Thyroid gland (tissue), 4 donors: ENCODE data around the gene KLF13. TPM values are rescaled to one million over a fixed set of nuclear protein-coding genes. Genes with fewer than 3 reads are reported as not detected.

Source experiments
- DNase-seq, 2 donors: peaks; one replicate each; pipeline ENCODE4 v3.0.0-alpha.2; 2019
- H3K27ac ChIP-seq, 3 donors: fragments of 200-600 bp; sonication (generic); 1 replicate in 2 of 3; 2 replicates in 1 of 3; pipeline ENCODE4 v1.5.1; 2016 to 2019; ENCODE audit warnings: mild to moderate bottlenecking in 1 of 3, moderate library complexity in 1 of 3
- H3K27me3 ChIP-seq: fragments of 200-600 bp; sonication (generic); one replicate; pipeline ENCODE4 v1.5.1; 2019
- H3K36me3 ChIP-seq, 2 donors: fragments of 200-600 bp; sonication (generic); one replicate each; pipeline ENCODE4 v1.5.1; 2016 to 2019
- H3K4me1 ChIP-seq, 2 donors: fragments of 200-600 bp; sonication (generic); one replicate each; pipeline ENCODE4 v1.5.1; 2017 to 2019
- H3K4me3 ChIP-seq, 3 donors: fragments of 200-600 bp; sonication (generic); replicated peaks in 1 of 3; 1 replicate in 2 of 3; 2 replicates in 1 of 3; pipeline ENCODE4 v1.5.1; 2016; ENCODE audit warnings: mild to moderate bottlenecking in 1 of 3
- H3K9me3 ChIP-seq: fragments of 200-600 bp; sonication (generic); one replicate; pipeline ENCODE4 v1.5.1; 2017
- CTCF ChIP-seq, 6 experiments: fragments of 200-600 bp in 3 of 6; fragments of 450-650 bp in 3 of 6; sonication (generic) in 3 of 6; IDR thresholded peaks; one replicate each; pipeline ENCODE4 v1.5.1; 2016 to 2019; ENCODE audit warnings: antibody characterized with exemption in 6 of 6, mild to moderate bottlenecking in 2 of 6, inconsistent platforms in 1 of 6, moderate library complexity in 1 of 6
- POLR2A ChIP-seq, 2 donors: fragments of 450-650 bp; IDR thresholded peaks; one replicate each; pipeline ENCODE4 v1.6.1; 2017; ENCODE audit warnings: antibody characterized with exemption in 2 of 2, mild to moderate bottlenecking in 2 of 2, moderate library complexity in 1 of 2
- WGBS, 2 donors: methylation state at CpG; one replicate each; pipeline ENCODE4 v1.1.5; 2017; 5-methylcytosine and 5-hydroxymethylcytosine counted together
- intact Hi-C: fragments of 100-400 bp; cut with DNase I; formaldehyde crosslinking; loops from one replicate; pipeline ENCODE4 v1.15.1; 2023
- total RNA-seq, 4 donors: library from RNA; depleted of rRNA; stranded (reverse); fragments of >200 nt; gene quantifications; one replicate each; pipeline ENCODE4 v1.2.3, GENCODE V29; 2016

Gene KLF13
- total RNA-seq, 4 donors from 2014 or later = 84.0 to 117 (median 97.6) TPM

- Histone ChIP-seq H3K36me3 (no peaks in the 10 kb centered on the region), H3K27me3 (no peaks in the 10 kb centered on the region), H3K27ac (peak overlapping the region; percentile 95 to 100 (median 100)), H3K4me1 (peaks cover 58 to 59% of the 10 kb centered on the region in 2 donors), H3K9me3 (no peaks in the 10 kb centered on the region), H3K4me3 (peak overlapping the region; percentile 23 to 88 (median 79))
- TF ChIP-seq CTCF (IDR thresholded peaks at IDR 0.05) = no peak
- TF ChIP-seq POLR2A (IDR thresholded peaks at IDR 0.05) = no peak
- DNase-seq = peak; percentile 70 to 71
- 5 to 9% methylated on average over 16 to 23 of the region's 29 CpGs for WGBS, 2 donors
- intact Hi-C loops = loop anchor here (5.0 to 10.0 kb wide), 3 partner anchors 38 to 156 kb away; no protein-coding TSS in a partner anchor
Measured at GRCh38 chr15:31328969-31329639, 2.5 kb downstream of the KLF13 start.

- intact Hi-C loops = loop anchor here (5.0 to 10.0 kb wide), 4 partner anchors 38 to 155 kb away; no protein-coding TSS in a partner anchor
- peaks cover 63% of the 10 kb centered on the region in 2 donors for H3K4me1 ChIP-seq
- peak overlapping the region; percentile 95 to 100 (median 100) for H3K27ac ChIP-seq
- no peaks in the 10 kb centered on the region for H3K36me3 ChIP-seq
- H3K4me3 ChIP-seq = peak overlapping the region in 2 of 3 donors; percentile 79 to 88
- H3K9me3 ChIP-seq = no peaks in the 10 kb centered on the region
- TF ChIP-seq CTCF (IDR thresholded peaks at IDR 0.05) (no peak), POLR2A (IDR thresholded peaks at IDR 0.05) (no peak)
- peak in 1 of 2 donors; percentile 39 for DNase-seq
- WGBS, 2 donors = 21 to 49% methylated on average over 9 to 13 of the region's 15 CpGs
- no peaks in the 10 kb centered on the region for H3K27me3 ChIP-seq
Measured at GRCh38 chr15:31329640-31330010, 3.0 kb downstream of the KLF13 start.

- TF ChIP-seq CTCF (IDR thresholded peaks at IDR 0.05) (no peak), POLR2A (IDR thresholded peaks at IDR 0.05) (no peak)
- Histone ChIP-seq H3K27me3 (no peaks in the 10 kb centered on the region), H3K27ac (peak overlapping the region; percentile 95 to 100 (median 100)), H3K4me3 (peak overlapping the region in 1 of 3 donors; percentile 79), H3K36me3 (no peaks in the 10 kb centered on the region), H3K9me3 (no peaks in the 10 kb centered on the region), H3K4me1 (peaks cover 63% of the 10 kb centered on the region in 2 donors)
- WGBS, 2 donors = 55 to 65% methylated on average over 9 to 10 of the region's 10 CpGs
- intact Hi-C loops = loop anchor here (5.0 kb wide), 1 partner anchor 62 kb away; no protein-coding TSS in a partner anchor
- DNase-seq = no peak
Measured at GRCh38 chr15:31330111-31330785, 3.6 kb downstream of the KLF13 start.

GRCh38 chr15:31330836-31331235 is 4.2 kb downstream of the KLF13 start:
- Histone ChIP-seq H3K4me3 (no peak overlapping the region), H3K9me3 (no peaks in the 10 kb centered on the region), H3K27me3 (no peaks in the 10 kb centered on the region), H3K4me1 (peaks cover 63 to 67% of the 10 kb centered on the region in 2 donors), H3K36me3 (no peaks in the 10 kb centered on the region), H3K27ac (peak overlapping the region; percentile 95 to 100 (median 100))
- intact Hi-C loops = loop anchor here (5.0 kb wide), 1 partner anchor 61 kb away; no protein-coding TSS in a partner anchor
- peak; percentile 87 to 90 for DNase-seq
- 38 to 51% methylated on average over 3 to 4 of the region's 4 CpGs for WGBS, 2 donors
- TF ChIP-seq CTCF (IDR thresholded peaks at IDR 0.05) = no peak
- peak in 1 of 2 donors; percentile 42 for TF ChIP-seq POLR2A (IDR thresholded peaks at IDR 0.05)
